AG04450 (cell line): ENCODE data around the gene DPY19L3. TPM values are rescaled to one million over a fixed set of nuclear protein-coding genes. Genes with fewer than 3 reads are reported as not detected.
"Not testable (repeated sequence)": the region's sequence is repeated elsewhere in the genome, so short reads cannot be mapped to it uniquely, and the experiment has no call there.

ENCODE experiments used
- CTCF ChIA-PET: fragments of 300-600, 350-600 bp; formaldehyde crosslinking; extraction: SDS; loops from one replicate; lab custom pipeline; 2022; ENCODE audit warnings: antibody characterized with exemption, inconsistent platforms; lab: Charles Lee
- POLR2A ChIA-PET: fragments of 350-600 bp; formaldehyde crosslinking; extraction: SDS; loops from one replicate; lab custom pipeline; 2021; ENCODE audit warnings: antibody characterized with exemption, inconsistent platforms; lab: Yijun Ruan, JAX
- DNase-seq: peaks from one replicate; pipeline ENCODE4 v3.0.0-alpha.2; 2011; ENCODE audit warnings: low read depth, low spot score
- H3K27ac ChIP-seq: one replicate; pipeline ENCODE4 v1.5.1; 2012; ENCODE audit warnings: low read depth, low read length, control low read depth
- H3K27me3 ChIP-seq: one replicate; pipeline ENCODE4 v1.6.0; 2012; ENCODE audit warnings: low read length; ENCODE audit not compliant: control insufficient read depth, insufficient read depth
- H3K4me3 ChIP-seq: 2 replicates; pipeline ENCODE4 v1.5.1; 2011; ENCODE audit warnings: mild to moderate bottlenecking, low read depth, low read length, control low read depth
- H3K9me3 ChIP-seq: 2 replicates; pipeline ENCODE4 v1.5.1; 2012; ENCODE audit warnings: low read length; ENCODE audit not compliant: control insufficient read depth, insufficient read depth
- CTCF ChIP-seq: IDR thresholded peaks from 2 replicates; pipeline ENCODE4 v1.5.1; 2011; ENCODE audit warnings: low read depth, low read length, control low read depth, inconsistent platforms
- polyA plus RNA-seq: library from polyadenylated mRNA; depleted of rRNA; stranded (reverse); fragments of >200 nt; gene quantifications from 2 replicates; pipeline ENCODE4 v1.2.3, GENCODE V29; 2011

The DPY19L3 gene
- polyA plus RNA-seq, 1 experiment = 39.2 TPM

GRCh38 chr19:32418155-32418554 is 12.6 kb downstream of the DPY19L3 start:
- H3K27me3 ChIP-seq = no peaks in the 10 kb centered on the region
- H3K27ac ChIP-seq = no peak overlapping the region
- ChIA-PET POLR2A (no interaction called here), CTCF (interaction anchor here (0.6 to 1.7 kb wide), 3 partner anchors 20 to 182 kb away, joined by 3 to 5 read pairs (median 4); no protein-coding TSS in a partner anchor)
- no peaks in the 10 kb centered on the region for H3K9me3 ChIP-seq
- no peak overlapping the region for H3K4me3 ChIP-seq
- no peak for TF ChIP-seq CTCF
- DNase-seq = no peak

- ChIA-PET POLR2A (no interaction called here), CTCF (no interaction called here)
- Histone ChIP-seq H3K27me3 (no peaks in the 10 kb centered on the region), H3K27ac (no peak overlapping the region), H3K4me3 (no peak overlapping the region), H3K9me3 (no peaks in the 10 kb centered on the region)
- TF ChIP-seq CTCF = no peak
- no peak for DNase-seq
Observed at GRCh38 chr19:32421589-32422361, 16.2 kb downstream of the DPY19L3 start.

- no peak for DNase-seq
- no peaks in the 10 kb centered on the region for H3K9me3 ChIP-seq
- POLR2A ChIA-PET = no interaction called here
- no peak overlapping the region for H3K4me3 ChIP-seq
- CTCF ChIA-PET = no interaction called here
- no peaks in the 10 kb centered on the region for H3K27me3 ChIP-seq
- no peak overlapping the region for H3K27ac ChIP-seq
- TF ChIP-seq CTCF = no peak
Observed at GRCh38 chr19:32422435-32422834, 16.9 kb downstream of the DPY19L3 start.

- DNase-seq, POLR2A ChIA-PET, H3K27me3 ChIP-seq, H3K27ac ChIP-seq, H3K9me3 ChIP-seq, H3K4me3 ChIP-seq: not testable (repeated sequence)
- CTCF ChIA-PET = interaction anchor here (0.6 kb wide), 1 partner anchor 80 kb away, joined by 3 read pairs; no protein-coding TSS in a partner anchor
Observed at GRCh38 chr19:32423944-32424343, 18.4 kb downstream of the DPY19L3 start.

- DNase-seq = no peak
- ChIA-PET POLR2A (interaction anchor here (0.7 kb wide), 1 partner anchor 22 kb away, joined by 10 read pairs; no protein-coding TSS in a partner anchor), CTCF (no interaction called here)
- Histone ChIP-seq H3K27me3 (no peaks in the 10 kb centered on the region), H3K4me3 (no peak overlapping the region), H3K27ac (no peak overlapping the region), H3K9me3 (no peaks in the 10 kb centered on the region)
- no peak for TF ChIP-seq CTCF
Observed at GRCh38 chr19:32427536-32427935, 22.0 kb downstream of the DPY19L3 start.
